Stimulated activated CD8-positive, alpha-beta memory T cell treated with anti-CD3 and anti-CD28 coated beads, Interleukin-7, amount 100 ng/mL, for 24 hours (primary cell): ENCODE data around the gene SERTAD1.
"Not testable (repeated sequence)": the region's sequence is repeated elsewhere in the genome, so short reads cannot be mapped to it uniquely, and the experiment has no call there.

ENCODE experiments used
- DNase-seq: peaks from one replicate; pipeline ENCODE4 v3.0.0-alpha.2; 2020; ENCODE audit warnings: low read depth

Gene SERTAD1

DNA sequence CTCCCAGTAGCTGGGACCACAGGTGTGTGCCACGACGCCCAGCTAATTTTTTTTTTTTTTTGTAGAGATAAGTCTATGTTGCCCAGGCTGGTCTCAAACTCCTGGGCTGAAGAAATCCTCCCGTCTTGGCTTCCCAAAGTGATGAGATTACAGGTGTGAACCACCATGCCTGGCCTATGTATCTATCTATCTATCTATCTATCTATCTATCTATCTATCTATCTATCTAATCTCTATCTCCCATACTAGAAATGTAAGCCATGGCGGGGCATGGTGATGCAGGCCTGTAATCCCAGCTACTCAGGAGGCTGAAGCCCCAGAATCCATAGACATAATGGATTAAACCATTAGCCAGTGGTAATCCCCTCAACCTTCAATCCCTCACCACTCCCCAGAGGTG is 24.9 kb upstream of the SERTAD1 start:
- no peak for DNase-seq

DNA sequence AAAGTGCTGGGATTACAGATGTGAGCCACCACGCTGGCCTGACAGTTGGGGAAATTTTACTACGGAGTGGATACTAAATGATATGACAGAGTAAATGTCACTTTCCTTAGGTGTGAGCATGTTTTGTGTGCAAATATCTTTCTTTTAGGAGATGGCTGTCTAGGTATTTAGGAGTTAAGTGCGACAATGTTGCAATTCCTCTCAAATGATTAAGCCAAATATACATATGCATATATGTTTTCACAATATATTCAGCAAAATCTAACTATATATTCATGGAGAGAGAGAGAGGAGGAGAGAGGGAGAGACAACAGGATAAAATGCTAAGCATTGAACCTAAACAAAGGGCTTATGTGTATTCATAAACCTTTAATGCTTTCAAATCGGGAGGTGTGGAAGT is 23.7 kb upstream of the SERTAD1 start:
- DNase-seq = no peak

GRCh38 chr19:40446263-40446784 is 20.5 kb upstream of the SERTAD1 start:
- DNase-seq = no peak

DNA sequence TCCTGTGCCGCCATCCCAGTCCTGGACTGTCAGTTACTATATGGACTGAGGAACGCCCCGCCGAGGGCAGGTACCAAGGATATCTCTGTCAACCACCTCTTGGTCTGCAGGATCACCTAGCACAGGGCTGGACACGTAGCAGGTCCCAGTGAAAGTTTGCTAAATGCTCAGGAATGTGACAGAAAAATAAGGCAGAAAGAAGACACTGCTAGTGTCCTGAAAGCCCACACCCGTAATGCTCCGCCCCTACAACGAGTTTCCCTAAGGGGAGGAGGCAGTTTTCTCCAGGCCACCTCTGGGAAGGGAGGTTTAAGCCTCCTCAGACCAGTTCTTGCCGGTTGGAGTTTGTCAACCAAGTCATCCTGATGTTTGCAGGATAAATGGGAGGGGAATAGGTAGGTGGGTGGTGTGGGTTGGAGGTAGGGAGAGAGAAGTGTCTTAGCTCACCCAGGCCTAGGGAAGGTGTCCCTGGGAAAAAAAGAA is 20.0 kb upstream of the SERTAD1 start:
- no peak for DNase-seq

- DNase-seq = no peak
Measured at GRCh38 chr19:40444825-40445312, 19.1 kb upstream of the SERTAD1 start.

- peak; percentile 92 for DNase-seq
Measured at GRCh38 chr19:40444000-40444824, 18.4 kb upstream of the SERTAD1 start, which contains the start of gene SERTAD3. Gene SERTAD3, minus strand, starts transcription at chr19:40444335. Its CDS starts 2,255 bp downstream, at chr19:40442080.

GRCh38 chr19:40443131-40443999 is 17.6 kb upstream of the SERTAD1 start:
- DNase-seq = peak; percentile 95

- no peak for DNase-seq
Measured at GRCh38 chr19:40442328-40443130, 16.7 kb upstream of the SERTAD1 start.

DNA sequence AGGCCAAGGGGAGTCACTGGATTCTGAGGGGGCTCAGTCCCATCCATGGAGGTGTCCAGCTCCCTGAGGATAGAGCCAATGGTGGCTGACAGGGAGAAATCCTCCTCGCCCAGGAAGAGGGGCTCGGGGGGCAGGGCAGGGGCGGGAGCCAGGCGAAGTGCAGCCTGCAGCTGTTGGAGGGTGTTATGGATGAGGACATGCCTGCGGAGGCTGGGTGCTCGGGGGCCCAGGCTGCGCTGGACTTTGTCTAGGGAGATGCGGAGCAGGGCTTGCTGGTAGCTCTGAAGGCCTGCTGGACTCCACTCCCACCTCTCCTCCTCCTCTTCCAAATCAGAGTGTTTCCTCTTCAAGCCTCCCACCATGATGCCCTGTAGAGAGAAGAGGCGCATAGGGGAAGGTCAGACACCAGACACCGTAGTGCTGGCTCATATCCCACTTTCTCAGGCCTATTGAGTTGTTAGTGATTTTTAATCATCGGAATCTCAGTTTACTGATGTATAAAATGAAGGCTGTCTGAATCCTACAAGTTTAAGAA is 16.0 kb upstream of the SERTAD1 start:
- no peak for DNase-seq

GRCh38 chr19:40438284-40438683 is 12.5 kb upstream of the SERTAD1 start:
- no peak for DNase-seq

- no peak for DNase-seq
Measured at GRCh38 chr19:40433391-40434216, 7.8 kb upstream of the SERTAD1 start.

GRCh38 chr19:40432760-40433159 is 7.0 kb upstream of the SERTAD1 start:
- not testable (repeated sequence) for DNase-seq

- DNase-seq = no peak
Measured at GRCh38 chr19:40431698-40432097, 5.9 kb upstream of the SERTAD1 start.

DNA sequence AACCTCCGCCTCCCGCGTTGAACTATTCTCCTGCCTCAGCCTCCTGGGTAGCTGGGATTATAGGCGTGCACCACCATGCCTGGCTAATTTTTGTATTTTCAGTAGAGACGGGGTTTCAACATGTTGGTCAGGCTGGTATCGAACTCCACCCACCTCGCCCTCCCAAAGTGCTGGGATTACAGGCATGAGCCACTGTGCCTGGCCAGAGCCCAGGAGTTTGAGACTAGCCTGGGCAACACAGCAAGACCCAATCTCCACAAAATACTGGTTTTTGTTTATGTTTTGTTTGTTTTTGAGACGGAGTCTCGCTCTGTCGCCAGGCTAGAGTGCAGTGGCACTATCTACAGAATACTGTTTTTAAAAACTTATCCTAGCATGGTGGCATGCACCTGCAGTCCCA is 4.5 kb upstream of the SERTAD1 start:
- not testable (repeated sequence) for DNase-seq

DNA sequence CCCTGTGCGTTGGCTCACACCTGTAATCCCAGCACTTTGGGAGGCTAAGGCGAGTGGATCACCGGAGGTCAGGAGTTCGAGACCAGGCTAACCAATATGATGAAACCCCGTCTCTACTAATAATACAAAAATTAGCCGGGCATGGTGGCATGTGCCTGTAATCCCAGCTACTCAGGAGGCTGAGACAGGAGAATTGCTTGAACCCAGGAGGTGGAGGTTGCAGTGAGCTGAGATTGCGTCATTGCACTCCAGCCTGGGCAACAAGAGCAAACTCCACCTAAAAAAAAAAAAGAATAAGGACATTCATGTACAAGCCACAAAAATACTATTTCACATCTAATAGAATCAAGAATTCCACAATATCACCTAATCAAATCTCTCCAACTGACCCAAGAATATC is 2.4 kb upstream of the SERTAD1 start:
- DNase-seq = not testable (repeated sequence)

GRCh38 chr19:40424637-40425449 is 949 bp downstream of the SERTAD1 start:
- no peak for DNase-seq

GRCh38 chr19:40423938-40424337 is 1.9 kb downstream of the SERTAD1 start:
- no peak for DNase-seq

DNA sequence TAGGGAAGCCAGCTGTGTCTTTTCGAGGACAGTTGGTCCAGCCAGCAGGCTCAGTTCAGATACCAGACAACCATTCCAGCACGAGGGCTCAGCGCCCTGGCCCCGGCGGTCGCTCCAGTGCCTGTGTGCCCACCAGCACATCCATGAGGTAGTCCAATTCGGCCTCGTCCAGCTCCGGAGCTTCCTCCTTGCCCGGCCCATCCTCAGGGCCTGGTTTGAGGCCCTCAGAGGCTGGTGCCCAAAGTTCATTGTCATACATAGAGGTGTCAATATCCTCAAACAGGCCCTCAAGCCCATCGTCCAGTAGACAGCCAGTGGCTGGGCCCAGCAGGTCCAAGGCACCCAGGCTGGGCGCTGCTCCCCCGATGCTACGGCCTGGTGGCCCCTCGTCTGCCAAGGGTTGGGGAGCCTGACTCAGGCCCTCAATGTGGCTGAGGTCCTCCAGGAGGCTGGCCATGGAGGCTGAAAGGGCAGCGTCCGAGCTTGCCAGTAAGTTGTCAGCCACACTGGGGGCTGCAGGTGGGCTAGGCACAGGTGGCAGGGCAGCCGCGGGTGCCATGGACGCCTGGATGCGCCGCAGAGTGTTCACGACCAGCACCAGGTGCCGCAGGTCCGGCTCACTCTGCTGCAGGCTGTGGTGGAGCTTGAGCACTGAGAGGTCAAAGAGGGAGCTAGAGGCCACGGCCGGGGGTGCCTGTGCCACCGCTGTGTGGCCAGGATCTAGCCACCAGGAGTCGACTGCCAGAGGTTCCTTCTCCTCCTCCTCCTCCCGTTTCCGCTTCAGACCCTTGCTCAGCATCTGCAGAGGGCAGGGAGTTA is 2.8 kb downstream of the SERTAD1 start:
- no peak for DNase-seq
